KBM-7 (cell line): ENCODE measurements around the gene DENND4A.
A peak's percentile ranks its signal among the peaks of the same experiment; 100 is the strongest.

Experiments used
- DNase-seq: peaks from one replicate; pipeline ENCODE4 v3.0.0-alpha.2; 2015
- in situ Hi-C: fragments of 300-500 bp; cut with MboI; formaldehyde crosslinking; loops from 2 replicates; pipeline ENCODE4 v1.14.3; 2020; ENCODE audit warnings: low sequenced_read_pairs, low pct_unique_long_range_greater_than_20kb, mixed read lengths

Gene DENND4A

DNA sequence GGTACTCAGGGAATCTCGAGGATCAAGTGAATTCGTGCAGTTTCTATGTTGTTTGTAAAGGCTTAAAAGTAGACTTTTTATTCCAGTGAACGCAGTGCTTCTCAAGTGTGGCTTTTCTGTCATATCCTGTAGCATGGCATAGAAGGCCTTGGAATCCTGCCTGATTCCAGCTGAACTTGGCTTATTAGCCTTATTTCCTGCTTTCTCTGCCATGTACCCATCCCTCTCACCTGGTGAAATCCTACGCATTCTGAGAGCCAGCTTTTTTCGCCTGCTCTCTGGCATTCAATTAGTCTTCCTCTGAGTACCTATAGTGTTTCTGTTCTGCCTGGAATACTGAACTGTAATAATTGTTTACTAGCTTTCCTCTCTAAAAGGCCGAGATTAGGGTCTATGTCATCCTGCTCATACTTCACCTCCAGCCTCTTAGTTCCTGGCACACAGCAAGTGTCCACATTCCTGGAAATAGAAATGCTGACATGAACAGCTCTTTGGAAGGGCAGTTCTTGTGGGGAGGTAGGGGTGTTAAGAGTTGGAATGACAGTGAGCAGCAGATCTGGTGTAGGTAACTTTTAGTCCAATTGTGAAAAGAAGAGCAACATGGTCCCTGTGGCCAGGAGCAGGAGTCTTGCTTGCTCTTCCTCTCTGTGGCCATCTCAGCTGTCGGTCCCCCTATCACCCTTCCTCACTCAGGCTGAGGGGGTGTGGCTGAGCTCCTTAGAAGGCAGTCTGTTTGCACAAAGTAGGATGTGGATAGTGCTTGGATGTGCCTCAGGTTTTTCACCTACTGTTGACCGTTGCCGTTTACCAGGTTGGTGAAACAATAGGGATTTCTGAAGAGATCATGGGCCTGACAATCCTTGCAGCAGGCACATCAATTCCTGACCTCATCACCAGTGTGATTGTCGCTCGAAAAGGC lies 140.0 kb downstream of the DENND4A start:
- DNase-seq: no peak
- in situ Hi-C loops: no loop called here

- in situ Hi-C loops: no loop called here
- no peak for DNase-seq
Measured at GRCh38 chr15:65651042-65651322, 141.1 kb downstream of the DENND4A start.

GRCh38 chr15:65650312-65651041 lies 141.6 kb downstream of the DENND4A start:
- DNase-seq: no peak
- in situ Hi-C loops: no loop called here

- in situ Hi-C loops: no loop called here
- DNase-seq: no peak
Measured at GRCh38 chr15:65646486-65646885, 145.6 kb downstream of the DENND4A start.

DNA sequence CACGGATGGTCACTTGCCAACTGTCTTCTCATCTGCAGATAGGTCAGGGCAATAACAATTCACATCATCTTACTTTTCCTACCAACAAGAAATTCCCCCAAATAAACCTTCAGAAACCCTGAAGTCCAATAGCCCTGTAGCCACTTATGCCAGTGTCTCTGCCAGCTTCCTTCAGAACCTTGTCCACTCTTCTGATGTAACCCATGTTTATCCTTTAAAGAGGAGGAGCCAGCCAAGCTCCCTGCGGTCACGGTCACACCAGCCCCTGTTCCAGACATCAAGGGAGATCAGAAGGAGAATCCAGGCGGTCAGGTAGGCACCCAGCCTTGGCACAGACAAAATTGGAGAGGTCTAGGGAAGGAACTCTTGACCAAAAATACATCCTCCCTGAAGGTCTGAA lies 146.7 kb downstream of the DENND4A start:
- in situ Hi-C loops: no loop called here

DNA sequence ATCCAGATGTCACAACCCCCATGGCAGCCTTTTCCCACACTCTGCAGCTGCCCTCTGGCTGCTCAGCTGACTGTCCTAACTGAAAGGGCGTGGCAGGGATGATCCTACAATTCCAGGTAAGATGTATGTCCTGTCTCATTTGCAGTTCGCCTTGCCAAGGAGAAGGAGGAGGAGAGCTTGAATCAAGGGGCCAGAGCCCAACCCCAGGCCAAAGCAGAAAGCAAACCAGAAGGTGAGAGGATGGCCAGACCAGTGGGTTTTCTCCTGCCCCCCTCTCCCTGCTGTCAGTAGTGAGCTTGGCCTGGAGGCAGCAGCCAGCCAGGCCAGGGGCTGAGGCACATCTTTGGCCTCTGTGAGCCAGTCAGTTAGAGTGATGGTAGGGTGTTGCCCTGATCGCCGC lies 147.8 kb downstream of the DENND4A start:
- in situ Hi-C loops: no loop called here
- DNase-seq: no peak

More for the DNA sequence above, 146.7 kb downstream of the DENND4A start:
- DNase-seq: no peak

DNA sequence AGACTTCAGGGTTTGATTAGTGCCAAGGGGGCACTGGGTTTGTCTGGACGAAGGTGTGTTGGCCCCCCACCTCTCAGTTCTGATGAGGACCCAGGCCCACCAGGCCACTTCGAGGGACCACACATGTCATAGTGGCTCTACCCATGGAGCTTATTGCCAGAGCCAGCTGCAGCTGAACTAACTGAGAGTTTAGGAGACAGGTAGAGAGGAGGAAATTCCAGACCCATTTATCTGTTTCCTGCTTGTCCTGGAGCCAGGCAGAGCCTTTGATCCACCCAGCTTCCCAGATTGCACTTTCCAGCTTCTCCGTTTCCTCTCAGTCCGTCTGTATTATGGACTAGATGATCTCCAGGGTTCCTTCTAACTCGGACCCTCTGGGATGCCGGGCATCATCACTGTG lies 149.5 kb downstream of the DENND4A start:
- DNase-seq: no peak
- in situ Hi-C loops: no loop called here

DNA sequence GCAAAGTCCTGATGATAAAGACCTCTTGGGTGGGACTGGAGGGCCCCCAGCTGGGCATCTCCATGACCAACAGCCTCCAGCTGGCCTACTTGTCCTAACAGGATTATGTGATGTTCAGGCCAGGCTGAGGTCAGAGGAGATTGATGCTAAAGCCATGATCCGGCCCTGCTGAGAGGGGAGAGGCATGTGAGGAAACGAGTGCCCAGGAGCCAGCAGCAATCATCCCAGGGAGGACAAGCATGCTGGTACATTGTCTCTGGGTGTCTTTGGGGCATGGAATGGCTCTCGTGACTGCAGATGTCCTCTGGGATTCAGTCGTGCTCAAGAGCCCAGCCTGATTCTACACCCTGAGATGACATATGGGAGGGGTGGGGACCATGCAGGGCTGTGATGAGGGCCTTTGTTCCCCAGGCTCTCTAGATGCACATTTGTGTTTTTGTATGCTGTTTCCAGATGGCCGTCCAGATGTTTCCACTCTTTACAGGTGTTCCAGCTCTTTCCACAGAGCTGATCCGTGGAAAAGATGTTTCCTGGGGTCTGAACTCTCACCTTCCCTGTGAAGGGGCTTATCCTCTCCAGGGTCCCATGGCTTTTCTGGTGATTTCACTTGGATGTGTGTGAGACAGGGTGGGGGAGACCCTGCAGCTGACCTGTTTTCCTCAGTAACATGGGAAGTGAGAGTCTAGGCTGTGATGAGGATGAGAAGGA lies 150.2 kb downstream of the DENND4A start:
- DNase-seq: no peak
- in situ Hi-C loops: no loop called here

DNA sequence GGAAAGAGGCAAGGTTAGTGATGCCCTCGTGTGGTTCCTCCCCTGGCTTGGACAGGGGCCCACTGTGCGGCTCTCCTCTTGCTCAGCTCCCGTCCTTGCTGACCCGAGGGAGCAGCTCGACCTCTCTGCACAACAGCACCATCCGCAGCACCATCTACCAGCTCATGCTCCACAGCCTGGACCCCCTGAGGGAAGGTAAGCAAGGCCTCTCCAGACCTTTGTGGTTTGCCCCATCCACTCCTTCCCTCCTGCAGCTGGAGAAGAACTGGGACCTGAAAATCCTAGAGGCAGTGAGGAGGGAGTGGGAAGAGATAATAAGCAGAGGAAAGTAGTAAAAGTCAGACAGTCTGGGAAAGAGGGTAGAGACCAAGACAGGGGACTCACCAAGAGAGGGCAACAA lies 152.6 kb downstream of the DENND4A start:
- in situ Hi-C loops: no loop called here
- DNase-seq: no peak

DNA sequence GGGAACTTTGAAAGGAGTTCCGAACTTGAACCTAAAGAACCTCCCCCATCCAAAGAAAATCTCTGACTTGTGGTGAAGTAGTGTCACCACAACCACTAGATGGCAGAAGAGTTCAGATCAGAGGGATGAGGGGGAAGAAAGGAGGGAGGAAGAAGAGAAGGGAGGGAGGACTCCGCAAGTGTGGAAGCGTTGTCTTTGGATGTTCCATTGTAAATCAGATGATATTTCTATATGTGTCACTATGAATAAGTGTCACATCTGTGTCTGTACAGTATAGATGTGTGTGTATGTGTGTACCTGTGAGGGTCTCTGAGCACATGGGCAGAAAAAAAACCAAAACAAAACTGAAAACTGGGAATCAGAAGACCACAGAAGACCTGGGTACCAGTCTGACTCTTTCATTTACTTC lies 153.4 kb downstream of the DENND4A start:
- DNase-seq: peak; percentile 92
- in situ Hi-C loops: no loop called here

- DNase-seq: no peak
- in situ Hi-C loops: no loop called here
Measured at GRCh38 chr15:65638109-65638508, 154.0 kb downstream of the DENND4A start.

- in situ Hi-C loops: no loop called here
- no peak for DNase-seq
Measured at GRCh38 chr15:65634356-65634755, 157.7 kb downstream of the DENND4A start.

DNA sequence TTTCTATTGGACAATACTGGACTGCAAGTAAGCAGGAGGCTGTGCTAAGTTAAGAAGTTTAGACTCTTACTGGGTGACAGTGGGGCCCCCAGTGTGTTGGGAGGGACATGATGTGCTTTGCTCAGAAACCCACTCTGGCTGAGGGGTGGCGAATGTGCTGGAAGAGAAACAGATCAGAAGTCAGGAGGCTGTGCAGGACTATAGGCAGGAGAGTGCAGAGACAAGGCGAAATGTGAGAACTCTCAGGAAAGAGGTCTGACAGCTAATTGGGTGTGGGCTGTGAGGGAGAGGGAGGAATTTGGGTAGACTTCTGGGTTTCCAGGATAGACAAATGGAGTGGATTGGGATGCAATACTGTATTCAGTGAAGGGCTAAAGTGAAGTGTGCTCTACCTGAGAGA lies 158.3 kb downstream of the DENND4A start:
- no peak for DNase-seq

DNA sequence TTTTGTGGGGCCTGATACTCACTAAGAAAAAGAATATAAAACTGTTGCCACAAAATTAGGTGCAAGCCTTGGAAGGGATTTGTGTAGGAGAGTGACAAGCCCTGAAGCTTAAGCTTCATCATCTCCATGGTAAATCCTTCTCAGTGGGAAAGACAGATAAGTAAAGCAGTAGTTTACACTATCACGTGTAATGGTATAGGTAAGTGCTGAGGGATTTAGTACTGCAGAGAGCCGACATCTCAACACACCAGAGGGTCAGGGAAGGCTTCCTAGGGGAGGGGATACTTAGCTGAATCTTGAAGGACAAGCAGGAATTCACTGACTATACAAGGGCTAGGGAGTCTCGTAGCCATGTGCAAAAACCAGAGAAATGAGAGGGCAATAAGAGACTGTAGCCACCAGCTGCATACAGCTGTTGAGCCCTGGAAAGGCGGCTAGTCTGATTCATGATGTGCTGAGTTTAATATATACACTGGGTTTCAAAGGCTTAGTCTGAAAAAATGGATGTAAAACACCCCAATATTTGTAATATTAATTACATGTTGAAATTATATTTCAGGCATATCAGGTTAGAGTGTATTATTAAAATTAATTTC lies 159.2 kb downstream of the DENND4A start:
- in situ Hi-C loops: no loop called here
- DNase-seq: no peak

More for the DNA sequence above, 158.3 kb downstream of the DENND4A start:
- in situ Hi-C loops: no loop called here

GRCh38 chr15:65631503-65631902 lies 160.6 kb downstream of the DENND4A start:
- in situ Hi-C loops: no loop called here
- no peak for DNase-seq

GRCh38 chr15:65630760-65631159 lies 161.3 kb downstream of the DENND4A start:
- in situ Hi-C loops: no loop called here

GRCh38 chr15:65629548-65629947 lies 162.5 kb downstream of the DENND4A start:
- in situ Hi-C loops: no loop called here
- no peak for DNase-seq

More at GRCh38 chr15:65630760-65631159, 161.3 kb downstream of the DENND4A start:
- DNase-seq: no peak

DNA sequence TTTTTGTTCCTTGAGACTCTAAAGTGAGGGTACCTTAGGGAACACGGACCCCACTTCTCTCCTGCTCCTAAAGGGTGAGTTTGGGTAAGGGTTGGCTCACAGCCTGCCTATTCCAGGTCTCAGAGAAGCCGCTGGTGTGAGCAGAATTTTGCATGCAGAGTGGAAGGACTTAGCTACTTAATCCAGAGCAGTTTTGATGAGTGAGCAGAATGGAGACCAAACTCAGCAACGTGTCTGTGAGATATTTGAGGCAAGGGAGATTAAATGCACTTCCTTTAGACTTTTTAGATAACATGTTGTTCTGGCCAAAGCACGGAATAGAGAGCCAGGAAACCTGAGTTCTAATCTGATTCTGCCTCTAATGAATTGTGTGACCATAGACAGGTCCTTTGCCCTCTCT lies 165.2 kb downstream of the DENND4A start:
- DNase-seq: no peak
- in situ Hi-C loops: no loop called here

DNA sequence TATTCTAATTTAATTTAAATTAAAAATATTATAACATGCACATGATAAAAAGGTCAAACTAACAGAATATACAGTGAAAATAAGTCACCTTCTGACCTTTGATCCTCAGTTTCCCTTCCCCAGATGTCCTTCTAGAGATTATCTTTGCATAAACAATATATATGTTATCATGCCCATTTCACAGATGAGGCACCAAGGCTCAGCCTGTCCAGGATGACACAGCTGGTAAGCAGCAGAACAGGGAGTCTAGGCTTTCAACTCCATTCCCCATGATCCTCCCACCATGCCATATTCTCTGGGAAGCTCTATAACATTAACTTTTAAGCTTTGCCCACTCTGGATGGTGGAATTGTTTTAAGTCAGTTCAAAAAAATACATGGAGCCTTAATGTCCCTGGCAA lies 169.0 kb downstream of the DENND4A start:
- in situ Hi-C loops: no loop called here
- DNase-seq: no peak

- in situ Hi-C loops: no loop called here
- DNase-seq: no peak
Measured at GRCh38 chr15:65621638-65622037, 170.5 kb downstream of the DENND4A start, which contains the start of gene SLC24A1. SLC24A1 (plus strand) TSS chr15:65621938; CDS start chr15:65624081, 2,143 bp downstream.
